HG03439 (cell line): ENCODE results near the gene TDRKH.

ENCODE experiments used
- ATAC-seq: cut with Tn5 transposase; IDR thresholded peaks from one replicate; pipeline ENCODE4 v1.9.1; 2021; ENCODE audit warnings: mild to moderate bottlenecking, moderate library complexity; ENCODE audit not compliant: unreplicated experiment

Gene TDRKH, protein sequence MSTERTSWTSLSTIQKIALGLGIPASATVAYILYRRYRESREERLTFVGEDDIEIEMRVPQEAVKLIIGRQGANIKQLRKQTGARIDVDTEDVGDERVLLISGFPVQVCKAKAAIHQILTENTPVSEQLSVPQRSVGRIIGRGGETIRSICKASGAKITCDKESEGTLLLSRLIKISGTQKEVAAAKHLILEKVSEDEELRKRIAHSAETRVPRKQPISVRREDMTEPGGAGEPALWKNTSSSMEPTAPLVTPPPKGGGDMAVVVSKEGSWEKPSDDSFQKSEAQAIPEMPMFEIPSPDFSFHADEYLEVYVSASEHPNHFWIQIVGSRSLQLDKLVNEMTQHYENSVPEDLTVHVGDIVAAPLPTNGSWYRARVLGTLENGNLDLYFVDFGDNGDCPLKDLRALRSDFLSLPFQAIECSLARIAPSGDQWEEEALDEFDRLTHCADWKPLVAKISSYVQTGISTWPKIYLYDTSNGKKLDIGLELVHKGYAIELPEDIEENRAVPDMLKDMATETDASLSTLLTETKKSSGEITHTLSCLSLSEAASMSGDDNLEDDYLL

GRCh38 chr1:151790071-151790939 lies at the start of gene TDRKH:
Gene TDRKH (minus strand): TSS chr1:151790500. CDS start chr1:151783022, 7,478 bp downstream.
- ATAC-seq, result peak; percentile 97

GRCh38 chr1:151839457-151840403 lies 49.4 kb upstream of the TDRKH start, which contains the start of gene C2CD4D:
Gene C2CD4D (minus strand): TSS chr1:151839820. CDS start chr1:151838989, 831 bp downstream.
- no peak for ATAC-seq

- ATAC-seq, result no peak
Measured at GRCh38 chr1:151839082-151839412, 48.7 kb upstream of the TDRKH start.

DNA sequence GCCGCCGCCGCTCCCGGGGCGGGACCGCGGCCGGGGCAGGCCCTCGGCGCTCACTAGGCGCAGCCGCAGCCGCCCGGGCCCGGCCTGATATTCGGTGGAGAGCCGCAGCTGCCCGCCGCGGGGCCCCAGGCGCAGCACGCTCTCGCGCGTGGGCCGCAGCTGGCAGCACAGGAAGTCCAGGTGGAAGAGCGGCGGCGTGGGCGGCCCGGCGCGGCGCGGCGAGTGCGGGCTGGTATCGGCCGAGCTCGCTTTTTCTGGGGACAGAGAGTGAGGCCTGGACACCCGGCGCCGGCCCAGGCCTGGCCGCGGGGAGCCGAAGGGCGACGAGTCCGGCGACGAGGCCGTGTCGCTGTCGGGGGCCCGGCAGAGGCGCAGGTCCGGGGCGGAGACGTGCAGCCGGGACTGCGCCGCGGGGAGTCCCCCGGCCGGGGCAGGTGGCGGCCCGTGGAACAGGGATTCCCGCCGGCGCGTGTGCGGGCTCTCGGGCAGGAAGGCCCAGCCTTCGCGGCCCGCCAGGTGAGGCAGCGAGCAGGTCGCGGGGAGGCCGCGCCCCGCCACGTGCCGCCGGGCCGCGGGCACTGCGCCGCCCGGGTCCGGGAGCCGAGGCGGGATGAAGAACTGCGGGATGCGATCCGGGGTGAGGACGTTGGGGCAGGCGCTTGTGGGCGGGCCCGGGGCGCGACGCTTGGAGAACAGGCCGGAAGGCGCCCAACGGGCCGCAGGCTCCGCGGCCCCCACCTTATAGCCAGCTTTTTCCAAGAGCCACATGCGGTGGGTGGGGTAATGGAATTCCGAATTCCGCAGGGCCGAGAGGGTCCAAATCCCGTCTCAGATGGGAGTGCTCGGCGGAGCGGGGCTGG lies 48.2 kb upstream of the TDRKH start:
- ATAC-seq, result peak; percentile 44

DNA sequence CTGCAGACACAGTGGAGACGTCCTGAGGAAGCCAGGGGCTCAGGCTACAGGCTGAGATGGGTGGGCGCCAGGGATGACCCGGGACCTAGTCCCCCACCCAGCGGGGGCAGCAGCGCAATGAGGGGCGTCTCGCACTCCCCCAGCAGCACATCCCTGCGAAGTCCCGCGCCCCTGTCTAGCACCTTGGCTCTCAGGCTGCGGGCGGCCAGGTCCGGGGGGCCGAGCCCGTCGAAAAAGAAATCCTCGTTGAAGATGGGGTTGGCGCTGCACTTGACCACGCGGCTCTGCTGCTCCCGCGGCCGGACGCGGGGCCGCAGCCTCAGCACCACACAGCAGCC lies 47.6 kb upstream of the TDRKH start:
- ATAC-seq, result peak; percentile 10

- ATAC-seq, result no peak
Measured at GRCh38 chr1:151837197-151837596, 46.9 kb upstream of the TDRKH start.

GRCh38 chr1:151835596-151835995 lies 45.3 kb upstream of the TDRKH start:
- ATAC-seq, result no peak

- no peak for ATAC-seq
Measured at GRCh38 chr1:151834239-151834638, 43.9 kb upstream of the TDRKH start.

DNA sequence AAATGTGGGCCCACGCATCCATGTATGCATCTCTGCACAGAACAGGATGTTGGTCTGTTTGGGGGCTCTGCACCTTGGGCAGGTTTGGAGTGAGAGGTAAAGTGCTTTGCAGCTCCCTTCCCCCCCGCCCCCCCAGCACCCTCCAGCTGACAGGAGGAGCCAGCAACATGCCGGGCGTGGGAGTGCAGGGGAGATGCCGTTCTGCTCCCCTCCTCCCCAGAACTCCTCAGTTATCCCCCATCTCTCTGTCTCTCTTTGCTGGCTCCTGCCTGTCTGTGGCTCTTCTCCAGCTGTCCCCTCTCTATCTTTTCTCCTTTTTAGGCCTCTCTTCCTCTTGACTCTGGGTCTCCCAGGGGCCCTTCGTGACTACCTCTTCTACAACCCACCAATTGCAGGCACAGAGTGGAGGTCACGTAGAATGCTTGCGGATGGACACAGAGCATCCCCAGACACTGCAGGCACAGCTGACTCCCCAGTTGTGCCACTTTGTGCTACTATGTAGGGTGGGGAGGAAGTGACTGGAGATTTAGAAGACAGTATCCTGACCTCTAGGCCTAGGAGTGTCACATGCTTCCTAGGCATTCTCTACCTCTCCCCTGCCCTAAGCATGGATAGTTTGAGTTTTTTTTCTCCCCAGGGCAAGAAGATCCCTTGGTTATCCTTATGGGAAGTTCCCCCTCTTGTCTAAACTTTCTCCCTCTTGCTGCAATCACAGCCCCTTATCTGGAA lies 43.0 kb upstream of the TDRKH start:
- ATAC-seq, result no peak

GRCh38 chr1:151832318-151832980 lies 42.1 kb upstream of the TDRKH start:
- no peak for ATAC-seq

GRCh38 chr1:151831605-151832004 lies 41.3 kb upstream of the TDRKH start, which contains the start of gene RORC:
Gene RORC (minus strand): TSS chr1:151831802. CDS start chr1:151831764, 38 bp downstream.
- no peak for ATAC-seq

GRCh38 chr1:151831256-151831591 lies 40.9 kb upstream of the TDRKH start:
- ATAC-seq, result no peak

GRCh38 chr1:151830055-151830454 lies 39.8 kb upstream of the TDRKH start:
- ATAC-seq, result no peak

GRCh38 chr1:151829352-151830046 lies 39.2 kb upstream of the TDRKH start:
- no peak for ATAC-seq

- no peak for ATAC-seq
Measured at GRCh38 chr1:151828921-151829320, 38.6 kb upstream of the TDRKH start.

- ATAC-seq, result no peak
Measured at GRCh38 chr1:151827853-151828252, 37.6 kb upstream of the TDRKH start.

DNA sequence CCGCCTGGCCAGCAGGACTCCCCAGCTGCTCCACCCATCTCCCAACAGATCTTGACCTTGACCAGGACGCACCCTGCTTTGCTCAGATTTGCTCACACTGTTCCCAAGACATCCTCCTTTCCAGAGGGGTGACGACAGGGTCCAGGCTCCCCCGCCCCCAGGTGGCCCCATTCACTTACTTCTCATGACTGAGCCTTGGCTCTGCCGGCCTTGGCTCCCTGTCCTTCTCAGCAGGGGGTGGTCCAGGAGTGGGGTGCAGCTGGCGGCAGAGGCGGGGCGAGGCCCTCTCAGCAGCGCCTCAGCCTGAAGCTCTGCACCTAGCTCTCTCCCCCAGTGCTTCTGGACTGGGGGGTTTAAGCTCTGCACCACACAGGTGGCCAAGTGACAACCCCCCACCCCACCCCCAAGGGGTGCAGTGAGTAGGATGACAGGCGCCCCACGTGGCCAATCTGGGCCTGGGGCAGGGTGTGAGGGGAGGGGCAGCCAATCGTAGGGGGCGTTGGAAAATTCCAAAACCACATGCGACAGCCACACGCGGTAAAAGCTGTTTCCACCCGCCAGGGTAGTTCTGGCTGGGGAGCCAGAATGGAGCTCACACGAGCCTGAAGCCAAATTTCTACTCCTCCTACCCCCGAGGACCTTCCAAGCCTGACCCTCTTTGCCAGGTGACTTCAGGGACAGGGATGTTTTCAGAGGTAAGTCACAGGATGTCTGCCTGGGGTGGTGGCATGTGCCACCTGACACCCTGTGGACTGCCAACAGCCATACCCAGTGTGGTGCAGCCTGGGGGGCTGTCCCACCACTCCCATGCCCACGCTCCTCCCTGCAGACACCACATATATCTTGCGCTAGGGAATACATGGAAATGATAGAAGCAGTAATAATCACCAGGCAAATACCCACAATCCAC lies 35.7 kb upstream of the TDRKH start:
- no peak for ATAC-seq
